HepG2 (cell line): ENCODE results near the gene ALS2. TPM values are rescaled to one million over a fixed set of nuclear protein-coding genes. Genes with fewer than 3 reads are reported as not detected.

ENCODE experiments used
- ATRX ChIP-seq: sonication (generic); formaldehyde crosslinking; IDR thresholded peaks from 2 replicates; pipeline ENCODE4 v1.4.0; 2020; ENCODE audit warnings: missing genetic modification reagents, borderline replicate concordance
- FOXJ3 ChIP-seq: sonication (generic); formaldehyde crosslinking; IDR thresholded peaks from 2 replicates; pipeline ENCODE4 v1.4.0; 2020; ENCODE audit warnings: missing genetic modification reagents, mild to moderate bottlenecking, borderline replicate concordance
- FOXP4 ChIP-seq: sonication (generic); formaldehyde crosslinking; IDR thresholded peaks from 2 replicates; pipeline ENCODE4 v1.4.0; 2020; ENCODE audit warnings: missing genetic modification reagents
- MBNL3 ChIP-seq: fragments of 250-450 bp; sonication (Bioruptor Pico); conservative IDR thresholded peaks from 2 replicates; pipeline ENCODE4 v1.8.0; 2022; ENCODE audit warnings: mild to moderate bottlenecking, inconsistent platforms
- NFATC3 ChIP-seq: sonication (generic); formaldehyde crosslinking; IDR thresholded peaks from 2 replicates; pipeline ENCODE4 v1.5.1; 2020; ENCODE audit warnings: mild to moderate bottlenecking, missing genetic modification reagents
- RORA ChIP-seq: sonication (generic); formaldehyde crosslinking; IDR thresholded peaks from 2 replicates; pipeline ENCODE4 v1.5.0; 2020; ENCODE audit warnings: mild to moderate bottlenecking, missing genetic modification reagents, moderate library complexity
- TEAD3 ChIP-seq: optimal IDR thresholded peaks from 2 replicates; pipeline ENCODE3; 2016; ENCODE audit warnings: borderline replicate concordance
- THRA ChIP-seq: sonication (generic); formaldehyde crosslinking; IDR thresholded peaks from 2 replicates; pipeline ENCODE4 v1.4.0; 2020; ENCODE audit warnings: missing genetic modification reagents, borderline replicate concordance
- ZBTB20 ChIP-seq: sonication (generic); formaldehyde crosslinking; IDR thresholded peaks from 2 replicates; pipeline ENCODE4 v1.8.1; 2023; ENCODE audit warnings: missing genetic modification reagents, low read depth, mild to moderate bottlenecking, borderline replicate concordance
- ZBTB26 ChIP-seq: IDR thresholded peaks from 2 replicates; pipeline ENCODE4 v1.6.1; 2016; ENCODE audit warnings: missing compliant biosample characterization, missing genetic modification reagents, borderline replicate concordance
- ZBTB38 ChIP-seq: sonication (generic); formaldehyde crosslinking; IDR thresholded peaks from 2 replicates; pipeline ENCODE4 v1.5.1; 2020; ENCODE audit warnings: mild to moderate bottlenecking, missing genetic modification reagents
- ZFP1 ChIP-seq: IDR thresholded peaks from 2 replicates; pipeline ENCODE4 v1.6.1; 2016
- ZNF18 ChIP-seq: sonication (generic); formaldehyde crosslinking; IDR thresholded peaks from 2 replicates; pipeline ENCODE4 v1.8.0; 2022; ENCODE audit warnings: mild to moderate bottlenecking, missing genetic modification reagents; ENCODE audit not compliant: insufficient replicate concordance
- ZNF609 ChIP-seq: sonication (generic); formaldehyde crosslinking; IDR thresholded peaks from 2 replicates; pipeline ENCODE4 v1.4.0; 2020; ENCODE audit warnings: mild to moderate bottlenecking, missing genetic modification reagents, borderline replicate concordance
- ZNF770 ChIP-seq: sonication (generic); formaldehyde crosslinking; IDR thresholded peaks from 2 replicates; pipeline ENCODE4 v1.5.0; 2020; ENCODE audit warnings: mild to moderate bottlenecking, missing genetic modification reagents
- polyA plus RNA-seq, 8 experiments: library from polyadenylated mRNA; depleted of rRNA in 3 of 8; stranded (reverse) in 7 of 8; unstranded in 1 of 8; fragments of >200 nt; fragmentation: Illumina TruSeq in 4 of 8; extraction: Trizol in 4 of 8; gene quantifications; 2 replicates each; pipeline versions ENCODE4 v1.2.1 to v1.2.3, GENCODE V29; 2011 to 2016; ENCODE audit warnings: low read depth in 4 of 8, missing spikeins in 1 of 8, mixed read lengths in 1 of 8; ENCODE audit not compliant: insufficient read depth in 1 of 8
- total RNA-seq, 5 experiments: library from RNA; depleted of rRNA; stranded (reverse); fragments of >200 nt; fragmentation: Illumina TruSeq; extraction: Trizol; gene quantifications; 2 replicates each; pipeline ENCODE4 v1.2.3, GENCODE V29; 2016; ENCODE audit warnings: low read depth in 1 of 5

Gene ALS2
- total and polyA plus RNA-seq, 2 of the 13 experiments (the other 11 are each of a cell fraction or from before 2014, with no cell fraction given): 12.7 to 19.3 TPM

- no peak for TF ChIP-seq ZNF18 (CRISPR knock-in tag)
- no peak for TF ChIP-seq THRA (CRISPR knock-in tag)
- TF ChIP-seq ZNF609: peak; percentile 70; the same call in 1 of the 2 replicates
- no peak for TF ChIP-seq RORA (CRISPR knock-in tag)
- TF ChIP-seq ZFP1: no peak
- TF ChIP-seq FOXP4 (CRISPR knock-in tag): 0 out of 2 replicates have a peak, but pooled peaks have one; percentile 47
- TF ChIP-seq ZBTB20 (CRISPR knock-in tag): peak; percentile 37; the same call in 1 of the 2 replicates
- TF ChIP-seq ZNF770 (CRISPR knock-in tag): peak; percentile 30; the same call in 1 of the 2 replicates
- peak; percentile 92 for TF ChIP-seq TEAD3 (CRISPR knock-in tag)
- no peak for TF ChIP-seq MBNL3
- no peak for TF ChIP-seq ATRX (CRISPR knock-in tag)
- TF ChIP-seq ZBTB26: no peak
- no peak for TF ChIP-seq ZBTB38
- TF ChIP-seq FOXJ3 (CRISPR knock-in tag): no peak
- no peak for TF ChIP-seq NFATC3 (CRISPR knock-in tag)
Observed at GRCh38 chr2:201754717-201755415, 25.9 kb downstream of the ALS2 start (continued).
